DMS 273 treated with DMSO at 0.1 percent for 48 hours (cell line): ENCODE data around the gene STYXL2.
A peak's percentile ranks its signal among the peaks of the same experiment; 100 is the strongest.

Experiments
- DNase-seq: peaks from one replicate; lab custom pipeline; 2025; lab: John Stamatoyannopoulos, UW

The STYXL2 gene

GRCh38 chr1:167093846-167094516, at the start of gene STYXL2:
STYXL2 (plus strand) TSS chr1:167094075; CDS start chr1:167094850, 775 bp downstream.
- no peak for DNase-seq

- no peak for DNase-seq
Observed at GRCh38 chr1:167051907-167052306, 42.0 kb upstream of the STYXL2 start.

GRCh38 chr1:167052389-167052788, 41.5 kb upstream of the STYXL2 start:
- no peak for DNase-seq

- no peak for DNase-seq
Observed at GRCh38 chr1:167054531-167054930, 39.3 kb upstream of the STYXL2 start.

GRCh38 chr1:167054946-167055630, 38.8 kb upstream of the STYXL2 start:
- no peak for DNase-seq

- peak; percentile 66 for DNase-seq
Observed at GRCh38 chr1:167056529-167057231, 37.2 kb upstream of the STYXL2 start.

GRCh38 chr1:167057241-167057688, 36.6 kb upstream of the STYXL2 start:
- peak; percentile 66 for DNase-seq

GRCh38 chr1:167059045-167059808, 34.6 kb upstream of the STYXL2 start:
- no peak for DNase-seq

- no peak for DNase-seq
Observed at GRCh38 chr1:167059809-167060107, 34.1 kb upstream of the STYXL2 start.

GRCh38 chr1:167060141-167061072, 33.5 kb upstream of the STYXL2 start:
- DNase-seq = no peak

- no peak for DNase-seq
Observed at GRCh38 chr1:167061073-167061464, 32.8 kb upstream of the STYXL2 start.

- no peak for DNase-seq
Observed at GRCh38 chr1:167064621-167065020, 29.3 kb upstream of the STYXL2 start.

- DNase-seq = no peak
Observed at GRCh38 chr1:167065471-167065870, 28.4 kb upstream of the STYXL2 start.

- peak; percentile 33 for DNase-seq
Observed at GRCh38 chr1:167066333-167067122, 27.3 kb upstream of the STYXL2 start.

GRCh38 chr1:167067904-167068303, 26.0 kb upstream of the STYXL2 start:
- DNase-seq = no peak

- no peak for DNase-seq
Observed at GRCh38 chr1:167068761-167069160, 25.1 kb upstream of the STYXL2 start.

GRCh38 chr1:167071286-167071685, 22.6 kb upstream of the STYXL2 start:
- no peak for DNase-seq

- DNase-seq = no peak
Observed at GRCh38 chr1:167076136-167076710, 17.7 kb upstream of the STYXL2 start.

- no peak for DNase-seq
Observed at GRCh38 chr1:167077128-167077867, 16.6 kb upstream of the STYXL2 start.

GRCh38 chr1:167077868-167078210, 16.0 kb upstream of the STYXL2 start:
- no peak for DNase-seq
